Effector memory CD8-positive, alpha-beta T cell (primary cell): ENCODE measurements around the gene ANKRD44.

Experiments used
- ATAC-seq: fragments of 150-1000 bp; cut with Tn5 transposase; replicated peaks from 2 replicates; pipeline ENCODE4 v1.10.0; 2021; ENCODE audit warnings: mild to moderate bottlenecking, moderate library complexity
- DNase-seq, 3 experiments: peaks; one replicate each; pipeline ENCODE4 v3.0.0; 2021
- H3K27ac Mint-ChIP-seq, 2 donors: one replicate each; pipeline ENCODE4 v1.8.0; 2022; ENCODE audit warnings: mild to moderate bottlenecking in 2 of 2, mixed read lengths in 2 of 2, moderate library complexity in 2 of 2
- H3K27me3 Mint-ChIP-seq, 2 donors: one replicate each; pipeline ENCODE4 v1.8.0; 2022; ENCODE audit warnings: mixed read lengths in 2 of 2
- H3K36me3 Mint-ChIP-seq: one replicate; pipeline ENCODE4 v1.8.0; 2022; ENCODE audit warnings: mild to moderate bottlenecking, moderate library complexity, mixed read lengths; ENCODE audit not compliant: insufficient read depth
- H3K4me1 Mint-ChIP-seq, 2 donors: one replicate each; pipeline ENCODE4 v1.8.0; 2022; ENCODE audit warnings: low read depth in 2 of 2, mixed read lengths in 2 of 2
- H3K4me3 Mint-ChIP-seq, 2 donors: one replicate each; pipeline ENCODE4 v1.8.0; 2022; ENCODE audit warnings: mild to moderate bottlenecking in 2 of 2, mixed read lengths in 2 of 2, moderate library complexity in 2 of 2
- H3K9me3 Mint-ChIP-seq, 2 donors: one replicate each; pipeline ENCODE4 v1.8.0; 2022; ENCODE audit warnings: mixed read lengths in 2 of 2

ANKRD44 gene

GRCh38 chr2:196944570-196944969 lies 366.0 kb downstream of the ANKRD44 start:
- Mint-ChIP-seq H3K4me1 (no peaks in the 10 kb centered on the region), H3K9me3 (no peaks in the 10 kb centered on the region), H3K36me3 (no peaks in the 10 kb centered on the region), H3K27ac (no peak overlapping the region), H3K27me3 (peaks cover 11 to 16% of the 10 kb centered on the region in 2 donors), H3K4me3 (no peak overlapping the region)
- DNase-seq, result no peak
- no peak for ATAC-seq

- Mint-ChIP-seq H3K36me3 (no peaks in the 10 kb centered on the region), H3K27ac (no peak overlapping the region), H3K9me3 (no peaks in the 10 kb centered on the region), H3K4me1 (no peaks in the 10 kb centered on the region), H3K27me3 (peaks cover 11 to 19% of the 10 kb centered on the region in 2 donors), H3K4me3 (no peak overlapping the region)
- DNase-seq, result no peak
- ATAC-seq, result no peak
Measured at GRCh38 chr2:196941398-196942078, 369.0 kb downstream of the ANKRD44 start.

- no peaks in the 10 kb centered on the region for H3K36me3 Mint-ChIP-seq
Measured at GRCh38 chr2:196939371-196939770, 371.2 kb downstream of the ANKRD44 start.

More at GRCh38 chr2:196939371-196939770, 371.2 kb downstream of the ANKRD44 start:
- no peak overlapping the region for H3K27ac Mint-ChIP-seq
- ATAC-seq, result no peak
- no peaks in the 10 kb centered on the region for H3K4me1 Mint-ChIP-seq
- H3K27me3 Mint-ChIP-seq, result peaks cover 11 to 12% of the 10 kb centered on the region in 2 donors
- no peak overlapping the region for H3K4me3 Mint-ChIP-seq
- DNase-seq, result no peak
- H3K9me3 Mint-ChIP-seq, result no peaks in the 10 kb centered on the region
